ENCODE measurements around the gene RGS7. TPM values are rescaled to one million over a fixed set of nuclear protein-coding genes. Genes with fewer than 3 reads are reported as not detected.

RGS7 gene
- total and polyA plus RNA-seq, 2 of the 8 experiments (the other 6 are each of a cell fraction or from before 2014, with no cell fraction given), result 1.6 to 3.0 TPM

- no peak for DNase-seq (ENCODE audit: low read depth in 1 of 2, low spot score in 2 of 2)
Measured at GRCh38 chr1:240836271-240836670, 520.7 kb downstream of the RGS7 start.

More at GRCh38 chr1:240836271-240836670, 520.7 kb downstream of the RGS7 start:
- Histone ChIP-seq H3K79me2 (ENCODE audit: control insufficient read depth in 1 of 2, insufficient read depth in 2 of 2, low read length in 2 of 2) (no peaks in the 10 kb centered on the region), H2BK15ac (ENCODE audit: low read length) (no peak overlapping the region), H3K4me3 (ENCODE audit: extremely low read depth in 1 of 4, insufficient read depth in 2 of 4, low read depth in 3 of 4, low read length in 4 of 4) (no peak overlapping the region), H3K18ac (ENCODE audit: extremely low read depth, low read length) (no peak overlapping the region), H2AK5ac (ENCODE audit: low read depth, low read length) (no peak overlapping the region), H2BK5ac (ENCODE audit: low read depth, low read length) (no peak overlapping the region), H3K56ac (replicated peaks; ENCODE audit: insufficient read length, low read depth, low read length) (no peak overlapping the region), H3K4me2 (ENCODE audit: insufficient read depth in 1 of 2, low read depth in 2 of 2, low read length in 2 of 2) (no peak overlapping the region), H3K23me2 (ENCODE audit: low read depth, low read length) (no peaks in the 10 kb centered on the region), H3K27ac (ENCODE audit: low read depth, low read length) (no peak overlapping the region), H3K23ac (ENCODE audit: insufficient read length) (no peak overlapping the region), H2BK12ac (ENCODE audit: low read depth, low read length) (no peak overlapping the region), H4K8ac (ENCODE audit: extremely low read depth, insufficient read depth, low read length) (no peak overlapping the region), H4K91ac (replicated peaks; ENCODE audit: insufficient read length, low read length) (no peak overlapping the region), H2AFZ (ENCODE audit: low read length) (no peak overlapping the region), H3K4me1 (replicated peaks in 1 of 4; ENCODE audit: control insufficient read depth in 3 of 4, insufficient read depth in 4 of 4, low read length in 3 of 4) (no peaks in the 10 kb centered on the region), H4K5ac (ENCODE audit: insufficient read length, low read depth, low read length) (no peak overlapping the region), H3K4ac (replicated peaks; ENCODE audit: insufficient read length, low read depth, low read length) (no peak overlapping the region), H3K14ac (ENCODE audit: insufficient read length) (no peak overlapping the region), H3K9ac (replicated peaks in 1 of 4; ENCODE audit: extremely low read depth in 1 of 4, low read depth in 3 of 4, low read length in 3 of 4) (no peak overlapping the region), H3K27me3 (replicated peaks in 1 of 4; ENCODE audit: control insufficient read depth in 3 of 4, extremely low read depth in 1 of 4, insufficient read depth in 3 of 4, low read length in 3 of 4) (no peaks in the 10 kb centered on the region), H4K20me1 (replicated peaks in 1 of 2; ENCODE audit: control insufficient read depth in 1 of 2, insufficient read depth in 2 of 2, low read length in 2 of 2) (no peaks in the 10 kb centered on the region), H2BK120ac (replicated peaks; ENCODE audit: low read depth, low read length) (no peak overlapping the region), H3K36me3 (ENCODE audit: control insufficient read depth in 2 of 4, insufficient read depth in 4 of 4, low read length in 3 of 4) (no peaks in the 10 kb centered on the region), H3K9me3 (ENCODE audit: insufficient read depth in 2 of 2, low read depth in 1 of 2, low read length in 1 of 2) (no peaks in the 10 kb centered on the region), H2BK20ac (ENCODE audit: low read length) (no peak overlapping the region), H3K79me1 (ENCODE audit: low read depth, low read length) (no peaks in the 10 kb centered on the region)
- ChIA-PET CTCF (ENCODE audit: partially characterized antibody) (interaction anchor here (1.2 to 1.4 kb wide), 2 partner anchors 10 to 650 kb away, joined by 3 to 6 read pairs; no protein-coding TSS in a partner anchor), POLR2A (ENCODE audit: partially characterized antibody) (interaction anchor here (0.6 kb wide), 1 partner anchor 19 kb away, joined by 3 read pairs; no protein-coding TSS in a partner anchor)
- FAIRE-seq, result no peak
- WGBS, 2 experiments (ENCODE audit: extremely low coverage in 1 of 2, insufficient coverage in 1 of 2, insufficient read length in 1 of 2, insufficient replicate concordance in 2 of 2, low coverage in 1 of 2, low lambda C conversion rate in 2 of 2, missing lambda C conversion rate in 1 of 2), result 94% methylated on average over 1 of the region's 1 CpG; no CpG with 5 or more reads in 1 of the 2 experiments
- no peak for TF ChIP-seq CREB1 (IDR thresholded peaks at IDR 0.05)
